Heart left ventricle (tissue), 13 donors: ENCODE data around the gene HTR3B.

Experiments used
- POLR2A ChIP-seq, 2 donors: fragments of 450-650 bp; IDR thresholded peaks; one replicate each; pipeline ENCODE4 v1.6.1; 2017; ENCODE audit warnings: antibody characterized with exemption in 2 of 2, mild to moderate bottlenecking in 2 of 2, moderate library complexity in 2 of 2
- TF ChIP-seq, protein P1 (sequence below), 12 donors: fragments of 200-600 bp; sonication (generic) in 4 of 12; IDR thresholded peaks; one replicate each; pipeline versions ENCODE4 v1.5.0 to v1.8.0; 2018 to 2022; ENCODE audit warnings: antibody characterized with exemption in 12 of 12, mild to moderate bottlenecking in 5 of 12
- donor health status: ischemic (EF 13 %, LVEDD 7.1; RV severe dilation, severe dysfunction).
- donor health status: DM: no; HTN: yes; CAD: no.
- donor health status: DM: no; HTN: no; CAD: no.
- donor health status: ischemic (EF 25% LVEDD 6.9; RV normal size, moderate dysfunction).
- donor health status: ischemic (EF 25% LVEDD 5.7; RV mildly dilated, moderate dysfunction).
- donor health status: ischemic (EF 35%, LVEDD 5.7; RV mildly dilated, moderate dysfunction).
- donor health status: nonischemic (EF 11% LVEDD 7.7; RV severe dilation, severe dysfunction).
- donor health status: DM: yes; HTN: yes; CAD: no.
- donor health status: PGD.
- donor health status: ischemic (EF 29% LVEDD 5.4; RV normal size, mild dysfunction).
- donor health status: nonischemic (EF 23%, LVEDD 6.1; RV moderate dilation, normal function).

DNA sequence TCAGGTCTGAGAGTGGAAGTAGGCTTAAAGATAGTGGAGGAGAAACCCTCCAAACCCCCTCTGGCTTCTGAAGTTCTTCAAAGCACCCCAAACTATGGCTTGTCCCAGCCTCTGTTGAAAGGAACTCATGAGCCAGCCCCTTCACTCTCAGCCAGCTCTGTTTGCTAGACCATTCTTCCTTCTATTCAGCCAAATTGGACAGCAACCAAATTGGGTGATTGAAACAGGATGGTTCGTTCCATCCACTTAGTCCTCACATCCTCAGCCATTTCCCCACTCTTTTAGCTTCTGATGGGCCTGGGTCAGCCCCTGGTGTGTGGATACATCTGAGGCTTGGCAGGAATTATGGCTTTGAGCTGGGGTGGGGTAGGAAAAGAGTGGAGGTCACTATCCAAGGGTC lies 74.8 kb downstream of the HTR3B start:
- no peak for TF ChIP-seq POLR2A (IDR thresholded peaks at IDR 0.05)
- TF ChIP-seq, protein P1, sequence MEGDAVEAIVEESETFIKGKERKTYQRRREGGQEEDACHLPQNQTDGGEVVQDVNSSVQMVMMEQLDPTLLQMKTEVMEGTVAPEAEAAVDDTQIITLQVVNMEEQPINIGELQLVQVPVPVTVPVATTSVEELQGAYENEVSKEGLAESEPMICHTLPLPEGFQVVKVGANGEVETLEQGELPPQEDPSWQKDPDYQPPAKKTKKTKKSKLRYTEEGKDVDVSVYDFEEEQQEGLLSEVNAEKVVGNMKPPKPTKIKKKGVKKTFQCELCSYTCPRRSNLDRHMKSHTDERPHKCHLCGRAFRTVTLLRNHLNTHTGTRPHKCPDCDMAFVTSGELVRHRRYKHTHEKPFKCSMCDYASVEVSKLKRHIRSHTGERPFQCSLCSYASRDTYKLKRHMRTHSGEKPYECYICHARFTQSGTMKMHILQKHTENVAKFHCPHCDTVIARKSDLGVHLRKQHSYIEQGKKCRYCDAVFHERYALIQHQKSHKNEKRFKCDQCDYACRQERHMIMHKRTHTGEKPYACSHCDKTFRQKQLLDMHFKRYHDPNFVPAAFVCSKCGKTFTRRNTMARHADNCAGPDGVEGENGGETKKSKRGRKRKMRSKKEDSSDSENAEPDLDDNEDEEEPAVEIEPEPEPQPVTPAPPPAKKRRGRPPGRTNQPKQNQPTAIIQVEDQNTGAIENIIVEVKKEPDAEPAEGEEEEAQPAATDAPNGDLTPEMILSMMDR (IDR thresholded peaks at IDR 0.05), result no peak
